WTC11 (cell line): ENCODE results near the gene FOXO3B.
"Not testable (repeated sequence)": the region's sequence is repeated elsewhere in the genome, so short reads cannot be mapped to it uniquely, and the experiment has no call there.

ENCODE experiments used
- CBFB ChIP-seq: sonication (generic); formaldehyde crosslinking; IDR thresholded peaks from 2 replicates; pipeline ENCODE4 v1.8.1; 2022; ENCODE audit warnings: mild to moderate bottlenecking, low read depth, missing genetic modification reagents
- CREB1 ChIP-seq: sonication (generic); formaldehyde crosslinking; IDR thresholded peaks from 2 replicates; pipeline ENCODE4 v1.8.0; 2023; ENCODE audit warnings: mild to moderate bottlenecking, missing genetic modification reagents
- ELF4 ChIP-seq: sonication (generic); formaldehyde crosslinking; IDR thresholded peaks from 2 replicates; pipeline ENCODE4 v1.8.1; 2022; ENCODE audit warnings: low read depth, mild to moderate bottlenecking, moderate library complexity, missing genetic modification reagents
- KAT7 ChIP-seq: sonication (generic); formaldehyde crosslinking; IDR thresholded peaks from 2 replicates; pipeline ENCODE4 v1.8.1; 2023; ENCODE audit warnings: missing genetic modification reagents, mild to moderate bottlenecking, borderline replicate concordance
- NFATC4 ChIP-seq: fragments of 250-450 bp; sonication (Bioruptor Pico); IDR thresholded peaks from 2 replicates; pipeline ENCODE4 v1.9.0; 2021; ENCODE audit warnings: mild to moderate bottlenecking
- SP1 ChIP-seq: sonication (generic); formaldehyde crosslinking; conservative IDR thresholded peaks from 2 replicates; pipeline ENCODE4 v1.8.1; 2022; ENCODE audit warnings: missing genetic modification reagents
- TF ChIP-seq, protein P1 (sequence below): fragments of 200-600 bp; IDR thresholded peaks from 2 replicates; pipeline ENCODE4 v1.8.0; 2022; ENCODE audit warnings: antibody characterized with exemption
- TF ChIP-seq, protein P2 (sequence below): sonication (generic); formaldehyde crosslinking; IDR thresholded peaks from 2 replicates; pipeline ENCODE4 v1.8.1; 2022; ENCODE audit warnings: low read depth, missing genetic modification reagents, borderline replicate concordance
- TF ChIP-seq, protein P3 (sequence below): sonication (generic); formaldehyde crosslinking; conservative IDR thresholded peaks from 2 replicates; pipeline ENCODE4 v1.8.1; 2022; ENCODE audit warnings: mild to moderate bottlenecking, missing genetic modification reagents

DNA sequence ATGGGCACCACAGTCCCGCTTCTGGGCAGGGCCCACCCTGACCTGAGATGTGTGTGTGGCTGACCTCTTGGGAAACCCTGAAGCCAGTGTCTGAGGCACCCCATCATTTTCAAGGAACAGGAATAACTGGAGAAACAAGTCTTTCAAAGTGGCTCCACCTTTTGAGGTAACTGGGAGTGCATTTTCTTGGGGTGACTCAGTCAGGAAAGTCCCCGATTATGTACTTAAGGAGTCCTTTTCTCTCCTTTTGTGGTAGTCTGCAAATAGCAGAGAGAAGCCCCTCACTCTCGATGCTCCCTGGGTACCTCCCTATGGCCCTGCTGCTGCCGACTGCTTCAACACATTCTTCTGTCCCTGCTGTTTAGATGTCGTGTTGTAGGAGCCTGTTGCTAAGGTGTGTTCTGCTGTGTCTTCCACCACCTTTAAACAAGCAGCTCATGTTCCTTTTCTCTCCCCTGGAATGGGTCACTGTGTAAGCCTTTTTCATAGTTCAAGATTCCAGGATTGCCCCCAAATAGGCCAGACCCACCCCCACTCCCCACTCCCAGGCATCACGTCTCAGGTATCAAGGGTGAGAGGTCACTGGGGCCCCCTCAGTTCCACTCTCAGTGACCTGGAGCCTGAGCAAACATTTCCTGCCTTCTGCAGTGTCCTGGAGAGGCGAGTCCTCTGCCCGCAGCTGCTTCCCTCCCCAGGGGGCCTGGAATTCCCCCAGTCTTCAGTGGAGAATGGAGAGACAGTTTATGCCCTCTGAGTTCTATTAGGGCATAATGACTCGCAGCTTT is 36.7 kb upstream of the FOXO3B start:
- TF ChIP-seq, protein P1, sequence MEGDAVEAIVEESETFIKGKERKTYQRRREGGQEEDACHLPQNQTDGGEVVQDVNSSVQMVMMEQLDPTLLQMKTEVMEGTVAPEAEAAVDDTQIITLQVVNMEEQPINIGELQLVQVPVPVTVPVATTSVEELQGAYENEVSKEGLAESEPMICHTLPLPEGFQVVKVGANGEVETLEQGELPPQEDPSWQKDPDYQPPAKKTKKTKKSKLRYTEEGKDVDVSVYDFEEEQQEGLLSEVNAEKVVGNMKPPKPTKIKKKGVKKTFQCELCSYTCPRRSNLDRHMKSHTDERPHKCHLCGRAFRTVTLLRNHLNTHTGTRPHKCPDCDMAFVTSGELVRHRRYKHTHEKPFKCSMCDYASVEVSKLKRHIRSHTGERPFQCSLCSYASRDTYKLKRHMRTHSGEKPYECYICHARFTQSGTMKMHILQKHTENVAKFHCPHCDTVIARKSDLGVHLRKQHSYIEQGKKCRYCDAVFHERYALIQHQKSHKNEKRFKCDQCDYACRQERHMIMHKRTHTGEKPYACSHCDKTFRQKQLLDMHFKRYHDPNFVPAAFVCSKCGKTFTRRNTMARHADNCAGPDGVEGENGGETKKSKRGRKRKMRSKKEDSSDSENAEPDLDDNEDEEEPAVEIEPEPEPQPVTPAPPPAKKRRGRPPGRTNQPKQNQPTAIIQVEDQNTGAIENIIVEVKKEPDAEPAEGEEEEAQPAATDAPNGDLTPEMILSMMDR = not testable (repeated sequence)
- not testable (repeated sequence) for TF ChIP-seq ELF4 (CRISPR knock-in tag); KAT7 (CRISPR knock-in tag); CREB1 (CRISPR knock-in tag); NFATC4; CBFB; SP1 (CRISPR knock-in tag)
- TF ChIP-seq, protein P2, sequence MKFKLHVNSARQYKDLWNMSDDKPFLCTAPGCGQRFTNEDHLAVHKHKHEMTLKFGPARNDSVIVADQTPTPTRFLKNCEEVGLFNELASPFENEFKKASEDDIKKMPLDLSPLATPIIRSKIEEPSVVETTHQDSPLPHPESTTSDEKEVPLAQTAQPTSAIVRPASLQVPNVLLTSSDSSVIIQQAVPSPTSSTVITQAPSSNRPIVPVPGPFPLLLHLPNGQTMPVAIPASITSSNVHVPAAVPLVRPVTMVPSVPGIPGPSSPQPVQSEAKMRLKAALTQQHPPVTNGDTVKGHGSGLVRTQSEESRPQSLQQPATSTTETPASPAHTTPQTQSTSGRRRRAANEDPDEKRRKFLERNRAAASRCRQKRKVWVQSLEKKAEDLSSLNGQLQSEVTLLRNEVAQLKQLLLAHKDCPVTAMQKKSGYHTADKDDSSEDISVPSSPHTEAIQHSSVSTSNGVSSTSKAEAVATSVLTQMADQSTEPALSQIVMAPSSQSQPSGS (CRISPR knock-in tag) = not testable (repeated sequence)
- TF ChIP-seq, protein P3, sequence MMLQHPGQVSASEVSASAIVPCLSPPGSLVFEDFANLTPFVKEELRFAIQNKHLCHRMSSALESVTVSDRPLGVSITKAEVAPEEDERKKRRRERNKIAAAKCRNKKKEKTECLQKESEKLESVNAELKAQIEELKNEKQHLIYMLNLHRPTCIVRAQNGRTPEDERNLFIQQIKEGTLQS (CRISPR knock-in tag) = not testable (repeated sequence)
